H1 (cell line): Measurements from ENCODE around the gene CHD5. TPM values are rescaled to one million over a fixed set of nuclear protein-coding genes. Genes with fewer than 3 reads are reported as not detected.

Experiments used
- CTCF ChIA-PET: fragments of 300-600 bp; sonication (Branson Sonifier 250); formaldehyde crosslinking; loops from one replicate; lab custom pipeline; 2021; ENCODE audit not compliant: partially characterized antibody; lab: Charles Lee
- POLR2A ChIA-PET: fragments of 300-600 bp; sonication (Branson Sonifier 250); formaldehyde crosslinking; loops from one replicate; lab custom pipeline; 2021; ENCODE audit warnings: inconsistent platforms; ENCODE audit not compliant: partially characterized antibody; lab: Charles Lee
- DNase-seq, 2 experiments: peaks; one replicate each; pipeline versions ENCODE4 v3.0.0 to v3.0.0-alpha.2; 2010 to 2022; ENCODE audit warnings: low spot score in 2 of 2, low read depth in 1 of 2, mixed read lengths in 1 of 2
- FAIRE-seq: peaks from 2 replicates; lab custom pipeline; 2011; peaks lifted over from hg19 to GRCh38; lab: Jason Lieb, UNC
- H2AFZ ChIP-seq: 2 replicates; pipeline ENCODE4 v1.8.1; 2012; ENCODE audit warnings: low read length, inconsistent platforms
- H2AK5ac ChIP-seq: 2 replicates; pipeline ENCODE4 v1.6.1; 2013; ENCODE audit warnings: low read depth, low read length
- H2BK120ac ChIP-seq: replicated peaks from 2 replicates; pipeline ENCODE3; 2013; ENCODE audit warnings: low read depth, low read length, inconsistent platforms
- H2BK12ac ChIP-seq: 2 replicates; pipeline ENCODE4 v1.6.1; 2013; ENCODE audit warnings: low read depth, low read length
- H2BK15ac ChIP-seq: 2 replicates; pipeline ENCODE4 v1.6.1; 2013; ENCODE audit warnings: low read length
- H2BK20ac ChIP-seq: 2 replicates; pipeline ENCODE4 v1.6.1; 2013; ENCODE audit warnings: low read length
- H2BK5ac ChIP-seq: 2 replicates; pipeline ENCODE4 v1.6.1; 2013; ENCODE audit warnings: low read depth, low read length
- H3K14ac ChIP-seq: 2 replicates; pipeline ENCODE4 v1.6.1; 2013; ENCODE audit warnings: inconsistent platforms; ENCODE audit not compliant: insufficient read length
- H3K18ac ChIP-seq: 2 replicates; pipeline ENCODE4 v1.6.1; 2013; ENCODE audit warnings: low read length; ENCODE audit errors: extremely low read depth
- H3K23ac ChIP-seq: 2 replicates; pipeline ENCODE4 v1.6.1; 2013; ENCODE audit warnings: inconsistent platforms; ENCODE audit not compliant: insufficient read length
- H3K23me2 ChIP-seq: 2 replicates; pipeline ENCODE4 v1.6.1; 2013; ENCODE audit warnings: low read depth, low read length
- H3K27ac ChIP-seq: 2 replicates; pipeline ENCODE4 v1.6.1; 2011; ENCODE audit warnings: low read depth, low read length, inconsistent platforms
- H3K27me3 ChIP-seq, 4 experiments: replicated peaks in 1 of 4; 1 replicate in 1 of 4; 2 replicates in 3 of 4; pipeline versions ENCODE4 v1.6.1 to v1.8.1; 2011 to 2013; ENCODE audit warnings: low read length in 3 of 4, mild to moderate bottlenecking in 3 of 4, inconsistent platforms in 2 of 4, mixed read lengths in 2 of 4, moderate library complexity in 1 of 4; ENCODE audit not compliant: control insufficient read depth in 3 of 4, insufficient read depth in 3 of 4; ENCODE audit errors: extremely low read depth in 1 of 4
- H3K36me3 ChIP-seq, 4 experiments: 2 replicates each; pipeline versions ENCODE4 v1.6.1 to v1.8.1; 2011 to 2013; ENCODE audit warnings: mild to moderate bottlenecking in 4 of 4, low read length in 3 of 4, moderate library complexity in 2 of 4, control low read depth in 1 of 4, inconsistent platforms in 1 of 4; ENCODE audit not compliant: insufficient read depth in 4 of 4, control insufficient read depth in 2 of 4
- H3K4ac ChIP-seq: replicated peaks from 2 replicates; pipeline ENCODE3; 2013; ENCODE audit warnings: low read length, low read depth, mixed read lengths, inconsistent platforms; ENCODE audit not compliant: insufficient read length
- H3K4me1 ChIP-seq, 4 experiments: replicated peaks in 1 of 4; 1 replicate in 1 of 4; 2 replicates in 3 of 4; pipeline versions ENCODE4 v1.6.1 to v1.8.1; 2011 to 2013; ENCODE audit warnings: low read length in 3 of 4, inconsistent platforms in 2 of 4, mixed read lengths in 1 of 4; ENCODE audit not compliant: insufficient read depth in 4 of 4, control insufficient read depth in 3 of 4
- H3K4me2 ChIP-seq, 2 experiments: 2 replicates each; pipeline versions ENCODE4 v1.6.1 to v1.8.1; 2011 to 2013; ENCODE audit warnings: low read depth in 2 of 2, low read length in 2 of 2, control low read depth in 1 of 2, inconsistent platforms in 1 of 2, mild to moderate bottlenecking in 1 of 2; ENCODE audit not compliant: insufficient read depth in 1 of 2
- H3K4me3 ChIP-seq, 4 experiments: fragments of 200-600, 300-600 bp in 1 of 4; sonication (generic), shearing (Covaris generic), sonication (Bioruptor Twin) in 1 of 4; 2 replicates each; pipeline versions ENCODE4 v1.5.1 to v1.8.1; 2011 to 2016; ENCODE audit warnings: low read length in 4 of 4, low read depth in 3 of 4, control low read depth in 2 of 4, inconsistent platforms in 2 of 4, mild to moderate bottlenecking in 2 of 4, mixed read lengths in 1 of 4, moderate library complexity in 1 of 4; ENCODE audit not compliant: insufficient read depth in 2 of 4; ENCODE audit errors: extremely low read depth in 1 of 4
- H3K56ac ChIP-seq: replicated peaks from 2 replicates; pipeline ENCODE3; 2013; ENCODE audit warnings: low read depth, mild to moderate bottlenecking, mixed read lengths, low read length, inconsistent platforms; ENCODE audit not compliant: insufficient read length
- H3K79me1 ChIP-seq: 2 replicates; pipeline ENCODE4 v1.6.1; 2013; ENCODE audit warnings: low read depth, low read length, control low read depth
- H3K79me2 ChIP-seq, 2 experiments: 2 replicates each; pipeline versions ENCODE4 v1.6.1 to v1.8.1; 2012 to 2013; ENCODE audit warnings: low read length in 2 of 2, mild to moderate bottlenecking in 2 of 2, inconsistent platforms in 1 of 2; ENCODE audit not compliant: insufficient read depth in 2 of 2, control insufficient read depth in 1 of 2
- H3K9ac ChIP-seq, 4 experiments: replicated peaks in 1 of 4; 1 replicate in 1 of 4; 2 replicates in 3 of 4; pipeline versions ENCODE4 v1.6.1 to v1.8.1; 2011 to 2013; ENCODE audit warnings: low read depth in 3 of 4, low read length in 3 of 4, control low read depth in 2 of 4, mild to moderate bottlenecking in 2 of 4, moderate library complexity in 2 of 4, inconsistent platforms in 1 of 4; ENCODE audit errors: extremely low read depth in 1 of 4
- H3K9me3 ChIP-seq, 2 experiments: 2 replicates each; pipeline versions ENCODE4 v1.6.1 to v1.8.1; 2012 to 2013; ENCODE audit warnings: mild to moderate bottlenecking in 2 of 2, moderate library complexity in 2 of 2, control low read depth in 1 of 2, inconsistent platforms in 1 of 2, low read depth in 1 of 2, low read length in 1 of 2, mixed read lengths in 1 of 2; ENCODE audit not compliant: insufficient read depth in 2 of 2
- H4K20me1 ChIP-seq, 2 experiments: replicated peaks in 1 of 2; 2 replicates each; pipeline versions ENCODE3 to v1.8.1; 2011 to 2013; ENCODE audit warnings: inconsistent platforms in 2 of 2, low read length in 2 of 2, mild to moderate bottlenecking in 1 of 2; ENCODE audit not compliant: insufficient read depth in 2 of 2, control insufficient read depth in 1 of 2
- H4K5ac ChIP-seq: 2 replicates; pipeline ENCODE4 v1.6.1; 2013; ENCODE audit warnings: low read length, low read depth, mixed read lengths, inconsistent platforms; ENCODE audit not compliant: insufficient read length
- H4K8ac ChIP-seq: 2 replicates; pipeline ENCODE4 v1.8.0; 2013; ENCODE audit warnings: mild to moderate bottlenecking, moderate library complexity, low read length, inconsistent platforms; ENCODE audit not compliant: insufficient read depth; ENCODE audit errors: extremely low read depth
- H4K91ac ChIP-seq: replicated peaks from 2 replicates; pipeline ENCODE3; 2013; ENCODE audit warnings: low read length, mixed read lengths, inconsistent platforms; ENCODE audit not compliant: insufficient read length
- ASH2L ChIP-seq: fragments of 200-600, 300-600 bp; sonication (generic); IDR thresholded peaks from one replicate; pipeline ENCODE4 v1.7.1; 2017; ENCODE audit warnings: low read length
- BRCA1 ChIP-seq: IDR thresholded peaks from 2 replicates; pipeline ENCODE4 v1.6.1; 2012; ENCODE audit warnings: low read depth, low read length, improper control_type of control experiment
- GABPA ChIP-seq: IDR thresholded peaks from 2 replicates; pipeline ENCODE4 v1.6.1; 2011; ENCODE audit warnings: mild to moderate bottlenecking, low read length, moderate library complexity, borderline replicate concordance; ENCODE audit not compliant: insufficient read depth
- JUND ChIP-seq: IDR thresholded peaks from 2 replicates; pipeline ENCODE4 v1.6.1; 2011; ENCODE audit warnings: mild to moderate bottlenecking, improper control_type of control experiment, low read length
- RBBP5 ChIP-seq: IDR thresholded peaks from 2 replicates; pipeline ENCODE4 v1.7.1; 2012; ENCODE audit warnings: low read depth, mild to moderate bottlenecking, inconsistent platforms, low read length, moderate library complexity, borderline replicate concordance
- SAP30 ChIP-seq: fragments of 300-600 bp; sonication (generic); IDR thresholded peaks from 2 replicates; pipeline ENCODE4 v1.7.1; 2012; ENCODE audit warnings: low read length, moderate library complexity, mild to moderate bottlenecking, inconsistent platforms; ENCODE audit not compliant: insufficient read depth, insufficient replicate concordance
- SP2 ChIP-seq: IDR thresholded peaks from 2 replicates; pipeline ENCODE4 v1.6.1; 2012; ENCODE audit warnings: mild to moderate bottlenecking, low read length, inconsistent platforms
- TAF1 ChIP-seq: IDR thresholded peaks from 2 replicates; pipeline ENCODE4 v1.6.1; 2011; ENCODE audit warnings: mild to moderate bottlenecking, low read depth, low read length
- TAF7 ChIP-seq: optimal IDR thresholded peaks from 2 replicates; pipeline ENCODE3; 2011; ENCODE audit warnings: low read depth, mild to moderate bottlenecking, inconsistent platforms, low read length, moderate library complexity, borderline replicate concordance
- TCF12 ChIP-seq: IDR thresholded peaks from 2 replicates; pipeline ENCODE4 v1.6.1; 2011; ENCODE audit warnings: low read depth, mild to moderate bottlenecking, low read length
- WGBS, 2 experiments: shearing (Covaris generic) in 1 of 2; methylation state at CpG; one replicate each; pipeline versions ENCODE4 v1.1.6 to v1.1.7; 2013 to 2015; ENCODE audit warnings: low lambda C conversion rate in 2 of 2, mixed read lengths in 2 of 2, inconsistent platforms in 1 of 2, low coverage in 1 of 2, missing lambda C conversion rate in 1 of 2; ENCODE audit not compliant: insufficient replicate concordance in 2 of 2, insufficient coverage in 1 of 2, insufficient read length in 1 of 2; ENCODE audit errors: extremely low coverage in 1 of 2, missing lambda C conversion rate in 1 of 2; 5-methylcytosine and 5-hydroxymethylcytosine counted together
- polyA plus RNA-seq, 7 experiments: library from polyadenylated mRNA; depleted of rRNA in 3 of 7; stranded (reverse) in 5 of 7; unstranded in 2 of 7; fragments of >200 nt in 5 of 7; fragments of 200-250 nt in 2 of 7; gene quantifications; 1 replicate in 5 of 7; 2 replicates in 1 of 7; 4 replicates in 1 of 7; pipeline versions ENCODE4 v1.2.1 to v1.2.3, GENCODE V29; 2011 to 2013; ENCODE audit warnings: missing spikeins in 2 of 7, mixed read lengths in 2 of 7
- total RNA-seq: library from RNA; stranded (reverse); fragmentation: NEBNext Ultra II Directional; extraction: Animal tissue kit (Norgen Biotek cat#: 25700); gene quantifications from 2 replicates; pipeline ENCODE4 v1.2.1, GENCODE V29; 2021
- TF ChIP-seq, protein P1 (sequence below): IDR thresholded peaks from 2 replicates; pipeline ENCODE4 v1.6.1; 2012; ENCODE audit warnings: low read length, inconsistent platforms
- TF ChIP-seq, protein P2 (sequence below): IDR thresholded peaks from 2 replicates; pipeline ENCODE4 v1.6.1; 2011; ENCODE audit warnings: low read depth, mild to moderate bottlenecking, low read length; ENCODE audit not compliant: insufficient read depth

CHD5 gene
- total and polyA plus RNA-seq, 2 of the 8 experiments (the other 6 are each of a cell fraction or from before 2014, with no cell fraction given) = 0.42 to 1.8 TPM

DNA sequence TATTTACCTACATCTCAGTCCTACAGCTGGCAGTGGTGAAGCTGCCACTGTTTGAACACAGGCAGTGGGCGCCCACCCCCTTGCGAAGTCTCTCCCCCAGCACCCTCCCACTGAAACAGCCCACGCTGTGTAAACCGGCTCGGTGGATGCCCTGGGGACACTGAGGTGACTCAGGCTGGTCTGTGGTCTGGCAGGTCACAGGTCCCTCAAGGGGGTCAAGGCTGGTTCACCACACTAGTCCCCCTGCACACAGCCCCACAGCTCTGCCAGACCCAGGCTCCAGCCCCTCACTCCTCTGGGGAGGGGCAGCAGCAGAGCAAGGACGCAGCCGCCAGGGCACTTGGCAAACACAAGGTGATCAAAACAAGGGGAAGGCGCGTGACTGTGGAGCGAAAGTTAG, 7.6 kb downstream of the CHD5 start:
- H3K27me3 ChIP-seq = peaks cover 0 to 18% (median 10%) of the 10 kb centered on the region in 4 experiments; a peak in 5 of 7 replicates
- no peak for TF ChIP-seq TCF12
- no peak for TF ChIP-seq TAF7
- TF ChIP-seq TAF1 = no peak
- no peak for TF ChIP-seq SAP30
- TF ChIP-seq GABPA = no peak
- TF ChIP-seq, protein P1, sequence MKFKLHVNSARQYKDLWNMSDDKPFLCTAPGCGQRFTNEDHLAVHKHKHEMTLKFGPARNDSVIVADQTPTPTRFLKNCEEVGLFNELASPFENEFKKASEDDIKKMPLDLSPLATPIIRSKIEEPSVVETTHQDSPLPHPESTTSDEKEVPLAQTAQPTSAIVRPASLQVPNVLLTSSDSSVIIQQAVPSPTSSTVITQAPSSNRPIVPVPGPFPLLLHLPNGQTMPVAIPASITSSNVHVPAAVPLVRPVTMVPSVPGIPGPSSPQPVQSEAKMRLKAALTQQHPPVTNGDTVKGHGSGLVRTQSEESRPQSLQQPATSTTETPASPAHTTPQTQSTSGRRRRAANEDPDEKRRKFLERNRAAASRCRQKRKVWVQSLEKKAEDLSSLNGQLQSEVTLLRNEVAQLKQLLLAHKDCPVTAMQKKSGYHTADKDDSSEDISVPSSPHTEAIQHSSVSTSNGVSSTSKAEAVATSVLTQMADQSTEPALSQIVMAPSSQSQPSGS = no peak
- no peak for TF ChIP-seq RBBP5
- TF ChIP-seq ASH2L = no peak
- no peak for TF ChIP-seq BRCA1
- no peak for TF ChIP-seq JUND
- no peak for TF ChIP-seq SP2
- TF ChIP-seq, protein P2, sequence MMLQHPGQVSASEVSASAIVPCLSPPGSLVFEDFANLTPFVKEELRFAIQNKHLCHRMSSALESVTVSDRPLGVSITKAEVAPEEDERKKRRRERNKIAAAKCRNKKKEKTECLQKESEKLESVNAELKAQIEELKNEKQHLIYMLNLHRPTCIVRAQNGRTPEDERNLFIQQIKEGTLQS = no peak

More for the DNA sequence above, 7.6 kb downstream of the CHD5 start:
- H3K23ac ChIP-seq = no peak overlapping the region
- no peak overlapping the region for H3K56ac ChIP-seq
- no peak overlapping the region for H3K4ac ChIP-seq
- no peak overlapping the region for H2BK20ac ChIP-seq
- no peak overlapping the region for H2BK120ac ChIP-seq
- H2BK12ac ChIP-seq = no peak overlapping the region
- no peak overlapping the region for H3K14ac ChIP-seq
- CTCF ChIA-PET = interaction anchor here (1.0 to 5.4 kb wide), 10 partner anchors 9 to 128 kb away, joined by 3 to 40 read pairs (median 5); no protein-coding TSS in a partner anchor
- no peak overlapping the region for H2BK15ac ChIP-seq
- no peak overlapping the region for H3K4me2 ChIP-seq
- no peaks in the 10 kb centered on the region for H3K9me3 ChIP-seq
- H2AFZ ChIP-seq = no peak overlapping the region
- H3K79me2 ChIP-seq = no peaks in the 10 kb centered on the region
- H3K27ac ChIP-seq = no peak overlapping the region
- FAIRE-seq (no peak), DNase-seq (no peak)
- H3K23me2 ChIP-seq = peaks cover 18% of the 10 kb centered on the region; the same call in 1 of the 2 replicates
- 81% methylated on average over 10 of the region's 10 CpGs; no CpG with 5 or more reads in 1 of the 2 experiments for WGBS, 2 experiments
- no peaks in the 10 kb centered on the region for H3K79me1 ChIP-seq
- no peak overlapping the region for H3K18ac ChIP-seq
- no peak overlapping the region for H3K4me3 ChIP-seq
- H2AK5ac ChIP-seq = no peak overlapping the region
- H3K9ac ChIP-seq = no peak overlapping the region
- no peak overlapping the region for H2BK5ac ChIP-seq
- no peak overlapping the region for H4K8ac ChIP-seq
- peaks cover 0 to 15% of the 10 kb centered on the region in 2 experiments for H4K20me1 ChIP-seq
- no peaks in the 10 kb centered on the region for H3K36me3 ChIP-seq
- no peaks in the 10 kb centered on the region; a peak in 1 of 7 replicates for H3K4me1 ChIP-seq
- no peak overlapping the region for H4K91ac ChIP-seq
- H4K5ac ChIP-seq = no peak overlapping the region
- POLR2A ChIA-PET = no interaction called here
